Smooth muscle cell (in vitro differentiated cells): ENCODE data around the gene CATSPER4. TPM values are rescaled to one million over a fixed set of nuclear protein-coding genes. Genes with fewer than 3 reads are reported as not detected.

Experiments used
- DNase-seq: peaks from one replicate; lab custom pipeline; 2025; ENCODE audit not compliant: unreplicated experiment; lab: John Stamatoyannopoulos, UW
- H2AFZ ChIP-seq: fragments of 200-600 bp; sonication (generic); 2 replicates; pipeline ENCODE4 v1.6.0; 2016; ENCODE audit warnings: antibody characterized with exemption, low read depth, mild to moderate bottlenecking
- H3F3A ChIP-seq: fragments of 200-600 bp; sonication (generic); 2 replicates; pipeline ENCODE4 v1.6.0; 2017; ENCODE audit warnings: antibody characterized with exemption, low read depth
- H3K27ac ChIP-seq: fragments of 200-600 bp; sonication (generic); 2 replicates; pipeline ENCODE4 v1.5.1; 2016; ENCODE audit warnings: low read depth, mild to moderate bottlenecking
- H3K27me3 ChIP-seq: fragments of 200-600 bp; sonication (generic); 2 replicates; pipeline ENCODE4 v1.6.1; 2016; ENCODE audit warnings: low read depth, mild to moderate bottlenecking
- H3K36me3 ChIP-seq: fragments of 200-600 bp; sonication (generic); 2 replicates; pipeline ENCODE4 v1.5.1; 2016; ENCODE audit warnings: low read depth
- H3K4me1 ChIP-seq: fragments of 200-600 bp; sonication (generic); 2 replicates; pipeline ENCODE4 v1.5.1; 2016; ENCODE audit warnings: low read depth
- H3K4me2 ChIP-seq: fragments of 200-600 bp; sonication (generic); 2 replicates; pipeline ENCODE4 v1.6.0; 2016; ENCODE audit warnings: mild to moderate bottlenecking
- H3K4me3 ChIP-seq: fragments of 200-600 bp; sonication (generic); 2 replicates; pipeline ENCODE4 v1.5.1; 2016; ENCODE audit warnings: mild to moderate bottlenecking
- H3K79me2 ChIP-seq: fragments of 200-600 bp; sonication (generic); 2 replicates; pipeline ENCODE4 v1.6.0; 2016; ENCODE audit warnings: low read depth, mild to moderate bottlenecking
- H3K9ac ChIP-seq: fragments of 200-600 bp; sonication (generic); 2 replicates; pipeline ENCODE4 v1.6.0; 2016; ENCODE audit warnings: low read depth
- H3K9me3 ChIP-seq: fragments of 200-600 bp; sonication (generic); replicated peaks from 2 replicates; pipeline ENCODE4 v1.5.1; 2016; ENCODE audit warnings: low read depth
- H4K20me1 ChIP-seq: fragments of 200-600 bp; sonication (generic); 2 replicates; pipeline ENCODE4 v1.6.0; 2016; ENCODE audit warnings: low read depth
- WGBS: methylation state at CpG from one replicate; pipeline ENCODE4 v1.1.7; 2016; ENCODE audit warnings: low lambda C conversion rate; 5-methylcytosine and 5-hydroxymethylcytosine counted together
- polyA plus RNA-seq: library from polyadenylated mRNA; unstranded; fragments of >200 nt; fragmentation: Nextera tagmentation; extraction: Ambion mirVana; gene quantifications from 2 replicates; pipeline ENCODE4 v1.2.1, GENCODE V29; 2016
- total RNA-seq: library from RNA; depleted of rRNA; stranded (reverse); fragments of >200 nt; gene quantifications from 2 replicates; pipeline ENCODE4 v1.2.3, GENCODE V29; 2014
- TF ChIP-seq, protein P1 (sequence below): fragments of 200-600 bp; sonication (generic); IDR thresholded peaks from 2 replicates; pipeline ENCODE4 v1.5.1; 2017; ENCODE audit warnings: borderline replicate concordance, mild to moderate bottlenecking, antibody characterized with exemption; ENCODE audit not compliant: insufficient read depth, poor library complexity, severe bottlenecking

Gene CATSPER4
- total and polyA plus RNA-seq, 2 experiments from 2014 or later: not detected

DNA sequence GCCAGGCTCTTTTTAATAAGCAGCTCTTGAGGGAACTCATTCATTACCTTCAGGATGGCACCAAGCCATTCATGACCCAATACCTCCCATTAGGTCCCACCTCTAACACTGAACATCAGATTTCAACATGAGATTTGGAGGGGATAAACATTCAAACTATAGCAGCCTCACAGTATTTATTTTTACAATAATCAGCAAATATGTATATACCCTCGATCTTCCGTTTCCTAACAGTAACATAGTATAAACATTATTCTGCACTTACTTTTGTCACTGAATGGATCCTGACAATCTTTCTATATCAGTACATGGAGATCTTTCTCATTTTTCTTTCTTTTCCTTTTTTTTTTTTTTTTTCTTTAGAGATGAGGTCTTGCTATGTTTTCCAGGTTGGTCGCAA, 5.4 kb downstream of the CATSPER4 start:
- no peak overlapping the region for H2AFZ ChIP-seq
- DNase-seq: no peak
- no peak overlapping the region for H3K9ac ChIP-seq
- H3K4me1 ChIP-seq: no peaks in the 10 kb centered on the region
- H3K27ac ChIP-seq: no peak overlapping the region
- H3K27me3 ChIP-seq: no peaks in the 10 kb centered on the region
- no peak overlapping the region for H3K4me3 ChIP-seq
- 96% methylated on average over 3 of the region's 3 CpGs for WGBS
- no peaks in the 10 kb centered on the region for H3K36me3 ChIP-seq
- no peaks in the 10 kb centered on the region for H4K20me1 ChIP-seq
- H3K4me2 ChIP-seq: no peak overlapping the region
- TF ChIP-seq, protein P1, sequence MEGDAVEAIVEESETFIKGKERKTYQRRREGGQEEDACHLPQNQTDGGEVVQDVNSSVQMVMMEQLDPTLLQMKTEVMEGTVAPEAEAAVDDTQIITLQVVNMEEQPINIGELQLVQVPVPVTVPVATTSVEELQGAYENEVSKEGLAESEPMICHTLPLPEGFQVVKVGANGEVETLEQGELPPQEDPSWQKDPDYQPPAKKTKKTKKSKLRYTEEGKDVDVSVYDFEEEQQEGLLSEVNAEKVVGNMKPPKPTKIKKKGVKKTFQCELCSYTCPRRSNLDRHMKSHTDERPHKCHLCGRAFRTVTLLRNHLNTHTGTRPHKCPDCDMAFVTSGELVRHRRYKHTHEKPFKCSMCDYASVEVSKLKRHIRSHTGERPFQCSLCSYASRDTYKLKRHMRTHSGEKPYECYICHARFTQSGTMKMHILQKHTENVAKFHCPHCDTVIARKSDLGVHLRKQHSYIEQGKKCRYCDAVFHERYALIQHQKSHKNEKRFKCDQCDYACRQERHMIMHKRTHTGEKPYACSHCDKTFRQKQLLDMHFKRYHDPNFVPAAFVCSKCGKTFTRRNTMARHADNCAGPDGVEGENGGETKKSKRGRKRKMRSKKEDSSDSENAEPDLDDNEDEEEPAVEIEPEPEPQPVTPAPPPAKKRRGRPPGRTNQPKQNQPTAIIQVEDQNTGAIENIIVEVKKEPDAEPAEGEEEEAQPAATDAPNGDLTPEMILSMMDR: no peak
- no peaks in the 10 kb centered on the region for H3K9me3 ChIP-seq
- H3F3A ChIP-seq: no peaks in the 10 kb centered on the region
- H3K79me2 ChIP-seq: no peaks in the 10 kb centered on the region

DNA sequence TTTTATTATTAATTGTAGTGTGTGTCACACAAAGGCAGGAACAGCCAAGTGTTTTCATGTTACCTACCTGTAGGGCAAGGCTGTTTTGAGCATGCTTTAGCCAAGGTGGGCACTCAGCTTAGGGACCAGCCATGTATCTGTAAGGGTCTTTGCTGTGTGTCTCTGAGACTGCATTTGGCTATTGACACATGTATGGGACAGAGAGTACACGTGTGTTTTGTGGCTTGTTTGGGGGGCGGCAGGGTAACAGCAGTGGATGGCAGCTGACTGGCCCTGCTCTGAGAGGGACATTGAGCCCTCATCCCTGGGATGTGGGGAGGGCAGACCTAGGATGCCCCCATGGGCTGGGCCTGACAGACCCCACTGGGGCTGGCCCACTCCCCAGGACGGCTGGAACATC, 6.9 kb downstream of the CATSPER4 start:
- Histone ChIP-seq H3K4me1 (no peaks in the 10 kb centered on the region), H3K4me3 (no peak overlapping the region), H4K20me1 (no peaks in the 10 kb centered on the region), H3K79me2 (no peaks in the 10 kb centered on the region), H2AFZ (no peak overlapping the region), H3K9ac (no peak overlapping the region), H3K36me3 (no peaks in the 10 kb centered on the region), H3K4me2 (no peak overlapping the region), H3K9me3 (no peaks in the 10 kb centered on the region), H3K27me3 (no peaks in the 10 kb centered on the region), H3K27ac (no peak overlapping the region), H3F3A (no peaks in the 10 kb centered on the region)
- TF ChIP-seq, protein P1: no peak
- 94% methylated on average over 3 of the region's 3 CpGs for WGBS
- DNase-seq: no peak

DNA sequence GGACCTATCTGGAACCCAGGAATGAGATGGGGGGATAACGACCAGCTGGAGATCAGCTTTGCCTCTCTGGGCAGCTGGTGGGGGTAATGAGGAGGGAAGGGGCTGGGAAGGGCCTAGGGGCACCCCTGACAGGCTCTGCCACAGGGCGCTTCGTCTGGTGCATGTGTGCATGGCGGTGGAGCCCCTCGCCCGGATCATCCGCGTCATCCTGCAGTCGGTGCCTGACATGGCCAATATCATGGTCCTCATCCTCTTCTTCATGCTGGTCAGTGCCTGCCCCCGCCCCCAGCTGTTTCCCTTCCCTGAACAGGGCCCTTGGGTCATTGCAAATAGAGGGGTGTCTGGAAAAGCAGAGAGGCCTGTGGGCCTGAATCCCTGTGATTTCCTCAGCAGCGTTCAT, 7.4 kb downstream of the CATSPER4 start:
- H4K20me1 ChIP-seq: no peaks in the 10 kb centered on the region
- H3K9ac ChIP-seq: no peak overlapping the region
- TF ChIP-seq, protein P1: no peak
- no peak overlapping the region for H2AFZ ChIP-seq
- no peaks in the 10 kb centered on the region for H3K4me1 ChIP-seq
- H3K27me3 ChIP-seq: no peaks in the 10 kb centered on the region
- no peaks in the 10 kb centered on the region for H3K36me3 ChIP-seq
- H3K79me2 ChIP-seq: no peaks in the 10 kb centered on the region
- no peak overlapping the region for H3K4me3 ChIP-seq
- H3K27ac ChIP-seq: no peak overlapping the region
- no peak for DNase-seq
- no peak overlapping the region for H3K4me2 ChIP-seq
- no peaks in the 10 kb centered on the region for H3K9me3 ChIP-seq
- 83% methylated on average over 8 of the region's 11 CpGs for WGBS
- no peaks in the 10 kb centered on the region for H3F3A ChIP-seq

DNA sequence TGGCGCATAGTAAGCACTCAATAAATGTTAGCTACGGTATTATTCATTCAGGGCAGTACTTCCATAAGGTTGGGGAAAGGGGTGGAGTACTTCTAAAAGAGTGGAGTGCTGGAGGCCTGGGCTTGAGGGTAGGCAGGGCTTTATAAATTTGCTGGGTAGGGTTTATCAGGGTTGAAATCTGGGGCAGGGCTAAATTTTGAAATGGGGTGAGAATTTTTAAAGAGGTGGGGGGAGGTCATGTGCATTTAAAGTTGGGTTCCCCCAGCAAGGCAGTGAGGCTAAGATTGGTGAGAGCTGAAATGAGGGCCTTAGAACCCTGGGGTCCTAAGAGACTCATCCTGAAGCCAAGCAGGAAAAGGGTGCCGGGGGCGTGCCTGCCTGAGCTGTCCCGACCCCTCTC, 10.0 kb downstream of the CATSPER4 start:
- Histone ChIP-seq H3K4me3 (no peak overlapping the region), H3K79me2 (no peaks in the 10 kb centered on the region), H3K4me1 (no peaks in the 10 kb centered on the region), H2AFZ (no peak overlapping the region), H3K9me3 (no peaks in the 10 kb centered on the region), H3K9ac (no peak overlapping the region), H3F3A (no peaks in the 10 kb centered on the region), H3K27ac (no peak overlapping the region), H3K4me2 (no peak overlapping the region), H3K36me3 (no peaks in the 10 kb centered on the region), H3K27me3 (no peaks in the 10 kb centered on the region), H4K20me1 (no peaks in the 10 kb centered on the region)
- TF ChIP-seq, protein P1: no peak
- no peak for DNase-seq
- WGBS: 88% methylated on average over 5 of the region's 5 CpGs
